HepG2 (cell line): ENCODE measurements around the gene PRKCD. TPM values are rescaled to one million over a fixed set of nuclear protein-coding genes. Genes with fewer than 3 reads are reported as not detected.
A peak's percentile ranks its signal among the peaks of the same experiment; 100 is the strongest.

ENCODE experiments used
- CBFB ChIP-seq: sonication (generic); formaldehyde crosslinking; IDR thresholded peaks from 2 replicates; pipeline ENCODE4 v1.4.0; 2020; ENCODE audit warnings: missing genetic modification reagents
- CBX1 ChIP-seq: IDR thresholded peaks from one replicate; pipeline ENCODE4 v1.6.1; 2016; ENCODE audit warnings: antibody characterized with exemption, low read depth
- CHCHD3 ChIP-seq: sonication (generic); formaldehyde crosslinking; IDR thresholded peaks from 2 replicates; pipeline ENCODE4 v1.8.0; 2022; ENCODE audit warnings: mild to moderate bottlenecking, missing genetic modification reagents, moderate library complexity
- CHD2 ChIP-seq: IDR thresholded peaks from 2 replicates; pipeline ENCODE4 v1.6.1; 2011; ENCODE audit warnings: low read depth, low read length, improper control_type of control experiment
- IKZF4 ChIP-seq: sonication (generic); formaldehyde crosslinking; IDR thresholded peaks from 2 replicates; pipeline ENCODE4 v1.5.1; 2020; ENCODE audit warnings: borderline replicate concordance, mild to moderate bottlenecking, low read depth, missing genetic modification reagents; ENCODE audit errors: not compliant biosample characterization
- KDM2A ChIP-seq: sonication (generic); formaldehyde crosslinking; IDR thresholded peaks from 2 replicates; pipeline ENCODE4 v1.4.0; 2020; ENCODE audit warnings: low read depth, missing genetic modification reagents, borderline replicate concordance
- KLF16 ChIP-seq, 2 experiments: sonication (generic) in 1 of 2; formaldehyde crosslinking in 1 of 2; IDR thresholded peaks; 2 replicates each; pipeline versions ENCODE4 v1.6.1 to v1.8.0; 2016 to 2023; ENCODE audit warnings: missing genetic modification reagents in 2 of 2, missing compliant biosample characterization in 1 of 2
- KLF9 ChIP-seq: IDR thresholded peaks from 2 replicates; pipeline ENCODE4 v1.6.1; 2016; ENCODE audit warnings: low read depth
- MEIS2 ChIP-seq: sonication (generic); formaldehyde crosslinking; IDR thresholded peaks from 2 replicates; pipeline ENCODE4 v1.9.0; 2021; ENCODE audit warnings: mild to moderate bottlenecking, missing genetic modification reagents
- PHF5A ChIP-seq: IDR thresholded peaks from one replicate; pipeline ENCODE4 v1.6.1; 2018; ENCODE audit warnings: low read depth, missing genetic modification reagents; ENCODE audit not compliant: unreplicated experiment
- SKI ChIP-seq: fragments of 450-650 bp; IDR thresholded peaks from one replicate; pipeline ENCODE4 v1.6.1; 2018; ENCODE audit warnings: mild to moderate bottlenecking; ENCODE audit not compliant: partially characterized antibody
- STAG1 ChIP-seq: sonication (generic); formaldehyde crosslinking; IDR thresholded peaks from 2 replicates; pipeline ENCODE4 v1.4.0; 2020; ENCODE audit warnings: missing genetic modification reagents
- TMF1 ChIP-seq: sonication (generic); formaldehyde crosslinking; IDR thresholded peaks from 2 replicates; pipeline ENCODE4 v1.8.1; 2022; ENCODE audit warnings: low read depth, missing genetic modification reagents
- ZNF234 ChIP-seq: sonication (generic); formaldehyde crosslinking; conservative IDR thresholded peaks from 2 replicates; pipeline ENCODE4 v1.5.1; 2020; ENCODE audit warnings: mild to moderate bottlenecking, missing genetic modification reagents
- ZNF501 ChIP-seq: sonication (generic); formaldehyde crosslinking; IDR thresholded peaks from 2 replicates; pipeline ENCODE4 v1.5.1; 2020; ENCODE audit warnings: mild to moderate bottlenecking, moderate library complexity, missing genetic modification reagents
- ZNF678 ChIP-seq: sonication (generic); formaldehyde crosslinking; IDR thresholded peaks from 2 replicates; pipeline ENCODE4 v1.4.0; 2020; ENCODE audit warnings: mild to moderate bottlenecking, missing genetic modification reagents
- ZSCAN30 ChIP-seq: sonication (generic); formaldehyde crosslinking; IDR thresholded peaks from 2 replicates; pipeline ENCODE4 v1.5.0; 2020; ENCODE audit warnings: mild to moderate bottlenecking, missing genetic modification reagents
- polyA plus RNA-seq, 8 experiments: library from polyadenylated mRNA; depleted of rRNA in 3 of 8; stranded (reverse) in 7 of 8; unstranded in 1 of 8; fragments of >200 nt; fragmentation: Illumina TruSeq in 4 of 8; extraction: Trizol in 4 of 8; gene quantifications; 2 replicates each; pipeline versions ENCODE4 v1.2.1 to v1.2.3, GENCODE V29; 2011 to 2016; ENCODE audit warnings: low read depth in 4 of 8, missing spikeins in 1 of 8, mixed read lengths in 1 of 8; ENCODE audit not compliant: insufficient read depth in 1 of 8
- total RNA-seq, 5 experiments: library from RNA; depleted of rRNA; stranded (reverse); fragments of >200 nt; fragmentation: Illumina TruSeq; extraction: Trizol; gene quantifications; 2 replicates each; pipeline ENCODE4 v1.2.3, GENCODE V29; 2016; ENCODE audit warnings: low read depth in 1 of 5
- TF ChIP-seq, protein P1 (sequence below): sonication (generic); formaldehyde crosslinking; IDR thresholded peaks from 2 replicates; pipeline ENCODE4 v1.5.0; 2020; ENCODE audit warnings: missing genetic modification reagents, mild to moderate bottlenecking, borderline replicate concordance
- TF ChIP-seq, protein P2 (sequence below): sonication (generic); formaldehyde crosslinking; IDR thresholded peaks from 2 replicates; pipeline ENCODE4 v1.4.0; 2020; ENCODE audit warnings: missing genetic modification reagents, borderline replicate concordance
- TF ChIP-seq, protein P3 (sequence below): sonication (generic); formaldehyde crosslinking; IDR thresholded peaks from 2 replicates; pipeline ENCODE4 v1.4.0; 2020; ENCODE audit warnings: mild to moderate bottlenecking, missing genetic modification reagents
- TF ChIP-seq, protein P4 (sequence below): fragments of 450-650 bp; IDR thresholded peaks from 2 replicates; pipeline ENCODE4 v1.6.1; 2017

The PRKCD gene
- total and polyA plus RNA-seq, 2 of the 13 experiments (the other 11 are each of a cell fraction or from before 2014, with no cell fraction given) = 1.6 to 40.7 TPM

DNA sequence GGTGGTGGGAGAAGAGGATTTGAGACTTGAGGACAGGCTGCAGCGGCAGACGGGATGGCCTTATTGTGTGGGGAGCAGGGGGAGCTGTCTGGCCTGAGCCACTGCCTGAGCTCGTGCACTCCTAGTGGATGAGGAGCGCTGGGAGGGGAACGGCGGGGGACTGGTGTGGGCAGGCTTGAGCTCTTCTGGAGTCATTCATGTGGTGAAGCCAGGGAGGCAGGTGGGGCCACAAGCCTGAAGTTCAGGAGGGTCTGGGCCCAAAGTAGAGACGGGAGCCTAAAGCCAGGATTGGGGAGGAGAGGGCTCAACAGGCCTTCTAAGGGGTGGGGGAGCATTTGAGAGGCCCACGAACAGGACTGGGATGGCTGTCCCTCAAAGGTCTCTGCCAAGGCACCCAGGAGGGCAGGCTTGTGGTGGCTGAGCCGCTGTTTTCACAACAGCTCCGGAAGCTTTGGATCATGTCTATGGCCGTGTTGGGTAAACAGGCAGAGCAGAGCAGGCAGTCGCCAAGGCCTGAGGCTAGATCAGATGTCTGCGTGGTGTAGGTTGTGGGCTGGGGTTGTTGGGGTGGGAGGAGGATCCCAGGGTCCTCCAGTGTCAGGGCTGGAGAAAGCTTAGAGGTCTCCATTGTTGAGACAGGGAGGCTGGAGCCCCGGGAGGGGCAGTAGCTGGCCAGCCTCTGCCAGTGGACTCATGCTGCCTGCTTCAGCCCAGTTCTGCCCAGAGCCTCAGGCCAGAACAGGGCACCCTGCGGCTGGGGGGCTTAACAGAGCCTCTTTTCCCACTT, 8.2 kb downstream of the PRKCD start (continued):
- TF ChIP-seq MEIS2 (CRISPR knock-in tag) = no peak
- TF ChIP-seq, protein P1, sequence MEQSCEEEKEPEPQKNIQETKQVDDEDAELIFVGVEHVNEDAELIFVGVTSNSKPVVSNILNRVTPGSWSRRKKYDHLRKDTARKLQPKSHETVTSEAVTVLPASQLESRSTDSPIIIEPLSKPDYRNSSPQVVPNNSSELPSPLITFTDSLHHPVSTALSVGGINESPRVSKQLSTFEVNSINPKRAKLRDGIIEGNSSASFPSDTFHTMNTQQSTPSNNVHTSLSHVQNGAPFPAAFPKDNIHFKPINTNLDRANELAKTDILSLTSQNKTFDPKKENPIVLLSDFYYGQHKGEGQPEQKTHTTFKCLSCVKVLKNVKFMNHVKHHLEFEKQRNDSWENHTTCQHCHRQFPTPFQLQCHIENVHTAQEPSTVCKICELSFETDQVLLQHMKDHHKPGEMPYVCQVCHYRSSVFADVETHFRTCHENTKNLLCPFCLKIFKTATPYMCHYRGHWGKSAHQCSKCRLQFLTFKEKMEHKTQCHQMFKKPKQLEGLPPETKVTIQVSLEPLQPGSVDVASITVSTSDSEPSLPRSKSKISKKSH (CRISPR knock-in tag) = no peak
- TF ChIP-seq IKZF4 = no peak
- TF ChIP-seq KLF16 (CRISPR knock-in tag; IDR thresholded peaks at IDR 0.05) = no peak
- no peak for TF ChIP-seq TMF1 (CRISPR knock-in tag)
- TF ChIP-seq CBFB (CRISPR knock-in tag) = no peak
- TF ChIP-seq KDM2A (CRISPR knock-in tag) = no peak
- no peak for TF ChIP-seq CHCHD3 (CRISPR knock-in tag)
- no peak for TF ChIP-seq ZNF678
- no peak for TF ChIP-seq ZNF234 (CRISPR knock-in tag)
- TF ChIP-seq, protein P2, sequence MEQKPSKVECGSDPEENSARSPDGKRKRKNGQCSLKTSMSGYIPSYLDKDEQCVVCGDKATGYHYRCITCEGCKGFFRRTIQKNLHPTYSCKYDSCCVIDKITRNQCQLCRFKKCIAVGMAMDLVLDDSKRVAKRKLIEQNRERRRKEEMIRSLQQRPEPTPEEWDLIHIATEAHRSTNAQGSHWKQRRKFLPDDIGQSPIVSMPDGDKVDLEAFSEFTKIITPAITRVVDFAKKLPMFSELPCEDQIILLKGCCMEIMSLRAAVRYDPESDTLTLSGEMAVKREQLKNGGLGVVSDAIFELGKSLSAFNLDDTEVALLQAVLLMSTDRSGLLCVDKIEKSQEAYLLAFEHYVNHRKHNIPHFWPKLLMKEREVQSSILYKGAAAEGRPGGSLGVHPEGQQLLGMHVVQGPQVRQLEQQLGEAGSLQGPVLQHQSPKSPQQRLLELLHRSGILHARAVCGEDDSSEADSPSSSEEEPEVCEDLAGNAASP (CRISPR knock-in tag) = no peak; the same call in 1 of the 2 replicates
- TF ChIP-seq PHF5A (CRISPR knock-in tag) = no peak
- TF ChIP-seq KLF9 = no peak
- peak; percentile 33 for TF ChIP-seq STAG1 (CRISPR knock-in tag)
- TF ChIP-seq CBX1 = peak; percentile 82
- no peak; the same call in 1 of the 2 replicates for TF ChIP-seq ZNF501 (CRISPR knock-in tag)
- no peak for TF ChIP-seq CHD2
- TF ChIP-seq, protein P3, sequence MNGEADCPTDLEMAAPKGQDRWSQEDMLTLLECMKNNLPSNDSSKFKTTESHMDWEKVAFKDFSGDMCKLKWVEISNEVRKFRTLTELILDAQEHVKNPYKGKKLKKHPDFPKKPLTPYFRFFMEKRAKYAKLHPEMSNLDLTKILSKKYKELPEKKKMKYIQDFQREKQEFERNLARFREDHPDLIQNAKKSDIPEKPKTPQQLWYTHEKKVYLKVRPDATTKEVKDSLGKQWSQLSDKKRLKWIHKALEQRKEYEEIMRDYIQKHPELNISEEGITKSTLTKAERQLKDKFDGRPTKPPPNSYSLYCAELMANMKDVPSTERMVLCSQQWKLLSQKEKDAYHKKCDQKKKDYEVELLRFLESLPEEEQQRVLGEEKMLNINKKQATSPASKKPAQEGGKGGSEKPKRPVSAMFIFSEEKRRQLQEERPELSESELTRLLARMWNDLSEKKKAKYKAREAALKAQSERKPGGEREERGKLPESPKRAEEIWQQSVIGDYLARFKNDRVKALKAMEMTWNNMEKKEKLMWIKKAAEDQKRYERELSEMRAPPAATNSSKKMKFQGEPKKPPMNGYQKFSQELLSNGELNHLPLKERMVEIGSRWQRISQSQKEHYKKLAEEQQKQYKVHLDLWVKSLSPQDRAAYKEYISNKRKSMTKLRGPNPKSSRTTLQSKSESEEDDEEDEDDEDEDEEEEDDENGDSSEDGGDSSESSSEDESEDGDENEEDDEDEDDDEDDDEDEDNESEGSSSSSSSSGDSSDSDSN (CRISPR knock-in tag) = peak; percentile 45; the same call in 1 of the 2 replicates
- TF ChIP-seq ZSCAN30 (CRISPR knock-in tag) = no peak
- TF ChIP-seq SKI = no peak
- TF ChIP-seq, protein P4, sequence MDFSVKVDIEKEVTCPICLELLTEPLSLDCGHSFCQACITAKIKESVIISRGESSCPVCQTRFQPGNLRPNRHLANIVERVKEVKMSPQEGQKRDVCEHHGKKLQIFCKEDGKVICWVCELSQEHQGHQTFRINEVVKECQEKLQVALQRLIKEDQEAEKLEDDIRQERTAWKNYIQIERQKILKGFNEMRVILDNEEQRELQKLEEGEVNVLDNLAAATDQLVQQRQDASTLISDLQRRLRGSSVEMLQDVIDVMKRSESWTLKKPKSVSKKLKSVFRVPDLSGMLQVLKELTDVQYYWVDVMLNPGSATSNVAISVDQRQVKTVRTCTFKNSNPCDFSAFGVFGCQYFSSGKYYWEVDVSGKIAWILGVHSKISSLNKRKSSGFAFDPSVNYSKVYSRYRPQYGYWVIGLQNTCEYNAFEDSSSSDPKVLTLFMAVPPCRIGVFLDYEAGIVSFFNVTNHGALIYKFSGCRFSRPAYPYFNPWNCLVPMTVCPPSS = no peak
